HEK293 (cell line): Measurements from ENCODE around the gene LCTL.

Source experiments
- CTCF ChIA-PET: fragments of 350-600 bp; formaldehyde crosslinking; extraction: SDS; loops from one replicate; lab custom pipeline; 2021; ENCODE audit warnings: antibody characterized with exemption; lab: Yijun Ruan, JAX
- POLR2A ChIA-PET: fragments of 300-600 bp; formaldehyde crosslinking; extraction: SDS; loops from one replicate; lab custom pipeline; 2020; ENCODE audit warnings: antibody characterized with exemption, inconsistent platforms; lab: Yijun Ruan, JAX
- H3K27ac ChIP-seq: fragments of 200-500 bp; sonication (Bioruptor generic); 2 replicates; pipeline ENCODE4 v1.5.1; 2014; ENCODE audit warnings: low read depth, low read length, control low read depth, inconsistent platforms; ENCODE audit errors: extremely low read depth
- H3K36me3 ChIP-seq, 2 experiments: fragments of 200-500 bp in 1 of 2; sonication (Bioruptor generic) in 1 of 2; 1 replicate in 1 of 2; 2 replicates in 1 of 2; pipeline ENCODE4 v1.5.1; 2014 to 2017; ENCODE audit warnings: inconsistent platforms in 2 of 2, low read length in 2 of 2; ENCODE audit not compliant: control insufficient read depth in 2 of 2, insufficient read depth in 1 of 2
- H3K4me1 ChIP-seq: fragments of 200-500 bp; sonication (Bioruptor generic); 2 replicates; pipeline ENCODE4 v1.5.1; 2014; ENCODE audit warnings: mild to moderate bottlenecking, low read length, inconsistent platforms; ENCODE audit not compliant: control insufficient read depth, insufficient read depth
- H3K4me3 ChIP-seq: 2 replicates; pipeline ENCODE4 v1.5.1; 2011; ENCODE audit warnings: low read depth, mild to moderate bottlenecking, control low read depth, low read length, moderate library complexity
- H3K9me3 ChIP-seq: fragments of 200-500 bp; sonication (Bioruptor generic); 2 replicates; pipeline ENCODE4 v1.5.1; 2014; ENCODE audit warnings: low read depth, low read length, inconsistent platforms; ENCODE audit not compliant: control insufficient read depth, insufficient read depth
- BCL11B ChIP-seq: fragments of 450-650 bp; formaldehyde crosslinking; IDR thresholded peaks from 2 replicates; pipeline ENCODE4 v1.5.1; 2016; ENCODE audit warnings: low read depth, missing biosample characterization, missing genetic modification characterization
- GFI1B ChIP-seq: fragments of 450-650 bp; formaldehyde crosslinking; IDR thresholded peaks from 2 replicates; pipeline ENCODE4 v1.5.1; 2016; ENCODE audit warnings: missing biosample characterization, missing genetic modification characterization
- HOXA7 ChIP-seq: sonication (generic); formaldehyde crosslinking; IDR thresholded peaks from 2 replicates; pipeline ENCODE4 v1.8.1; 2022; ENCODE audit warnings: missing genetic modification reagents, borderline replicate concordance
- IKZF3 ChIP-seq: fragments of 450-650 bp; IDR thresholded peaks from 2 replicates; pipeline ENCODE4 v1.5.0; 2018; ENCODE audit warnings: missing biosample characterization, mild to moderate bottlenecking, missing genetic modification characterization, moderate library complexity
- OVOL3 ChIP-seq: fragments of 450-650 bp; formaldehyde crosslinking; IDR thresholded peaks from 2 replicates; pipeline ENCODE4 v1.5.1; 2016; ENCODE audit warnings: missing biosample characterization, missing genetic modification characterization
- SALL2 ChIP-seq: fragments of 450-650 bp; formaldehyde crosslinking; IDR thresholded peaks from 2 replicates; pipeline ENCODE4 v1.5.0; 2017; ENCODE audit warnings: missing biosample characterization, mild to moderate bottlenecking, missing genetic modification characterization, borderline replicate concordance
- SP2 ChIP-seq: fragments of 450-650 bp; formaldehyde crosslinking; IDR thresholded peaks from 2 replicates; pipeline ENCODE4 v1.5.1; 2016; ENCODE audit warnings: missing biosample characterization, missing genetic modification characterization
- ZIC2 ChIP-seq: fragments of 450-650 bp; formaldehyde crosslinking; IDR thresholded peaks from 2 replicates; pipeline ENCODE4 v1.5.1; 2016; ENCODE audit warnings: missing biosample characterization, missing genetic modification characterization
- ZNF157 ChIP-seq: fragments of 450-650 bp; formaldehyde crosslinking; IDR thresholded peaks from 2 replicates; pipeline ENCODE4 v1.5.1; 2016; ENCODE audit warnings: missing biosample characterization, missing genetic modification characterization
- ZNF214 ChIP-seq: fragments of 450-650 bp; formaldehyde crosslinking; IDR thresholded peaks from 2 replicates; pipeline ENCODE4 v1.5.1; 2017; ENCODE audit warnings: missing biosample characterization, mild to moderate bottlenecking, missing genetic modification characterization, borderline replicate concordance
- ZNF292 ChIP-seq: fragments of 450-650 bp; formaldehyde crosslinking; IDR thresholded peaks from 2 replicates; pipeline ENCODE4 v1.5.1; 2016; ENCODE audit warnings: low read depth, missing biosample characterization, missing genetic modification characterization, borderline replicate concordance
- ZNF394 ChIP-seq: fragments of 450-650 bp; formaldehyde crosslinking; IDR thresholded peaks from 2 replicates; pipeline ENCODE4 v1.5.1; 2016; ENCODE audit warnings: missing biosample characterization, missing genetic modification characterization, mild to moderate bottlenecking, moderate library complexity, borderline replicate concordance
- ZNF433 ChIP-seq: fragments of 450-650 bp; formaldehyde crosslinking; IDR thresholded peaks from 2 replicates; pipeline ENCODE4 v1.5.1; 2016; ENCODE audit warnings: missing biosample characterization, missing genetic modification characterization, low read depth
- ZNF473 ChIP-seq: fragments of 450-650 bp; formaldehyde crosslinking; IDR thresholded peaks from 2 replicates; pipeline ENCODE4 v1.5.1; 2017; ENCODE audit warnings: missing biosample characterization, missing genetic modification characterization
- ZNF510 ChIP-seq: fragments of 450-650 bp; formaldehyde crosslinking; IDR thresholded peaks from 2 replicates; pipeline ENCODE4 v1.5.1; 2018; ENCODE audit warnings: mild to moderate bottlenecking, missing genetic modification characterization, missing biosample characterization; ENCODE audit not compliant: insufficient replicate concordance
- ZNF585B ChIP-seq: fragments of 450-650 bp; formaldehyde crosslinking; IDR thresholded peaks from 2 replicates; pipeline ENCODE4 v1.5.1; 2016; ENCODE audit warnings: missing biosample characterization, missing genetic modification characterization
- ZSCAN16 ChIP-seq: fragments of 450-650 bp; formaldehyde crosslinking; IDR thresholded peaks from 2 replicates; pipeline ENCODE4 v1.5.1; 2016; ENCODE audit warnings: missing biosample characterization, missing genetic modification characterization
- TF ChIP-seq, protein P1 (sequence below): fragments of 450-650 bp; formaldehyde crosslinking; IDR thresholded peaks from 2 replicates; pipeline ENCODE4 v1.5.1; 2016; ENCODE audit warnings: missing biosample characterization, missing genetic modification characterization
- TF ChIP-seq, protein P2 (sequence below): fragments of 450-650 bp; formaldehyde crosslinking; IDR thresholded peaks from 2 replicates; pipeline ENCODE4 v1.5.1; 2016; ENCODE audit warnings: missing biosample characterization, missing genetic modification characterization, low read depth
- TF ChIP-seq, protein P3 (sequence below): fragments of 450-650 bp; formaldehyde crosslinking; IDR thresholded peaks from 2 replicates; pipeline ENCODE4 v1.5.1; 2016; ENCODE audit warnings: missing biosample characterization, missing genetic modification characterization
- TF ChIP-seq, protein P4 (sequence below): fragments of 450-650 bp; formaldehyde crosslinking; IDR thresholded peaks from 2 replicates; pipeline ENCODE4 v1.5.1; 2016; ENCODE audit warnings: missing biosample characterization, missing genetic modification characterization
- TF ChIP-seq, protein P5 (sequence below): fragments of 450-650 bp; formaldehyde crosslinking; IDR thresholded peaks from 2 replicates; pipeline ENCODE4 v1.5.1; 2016; ENCODE audit warnings: missing biosample characterization, missing genetic modification characterization
- TF ChIP-seq, protein P6 (sequence below): fragments of 450-650 bp; formaldehyde crosslinking; IDR thresholded peaks from 2 replicates; pipeline ENCODE4 v1.5.1; 2016; ENCODE audit warnings: missing biosample characterization, missing genetic modification characterization

The LCTL gene

DNA sequence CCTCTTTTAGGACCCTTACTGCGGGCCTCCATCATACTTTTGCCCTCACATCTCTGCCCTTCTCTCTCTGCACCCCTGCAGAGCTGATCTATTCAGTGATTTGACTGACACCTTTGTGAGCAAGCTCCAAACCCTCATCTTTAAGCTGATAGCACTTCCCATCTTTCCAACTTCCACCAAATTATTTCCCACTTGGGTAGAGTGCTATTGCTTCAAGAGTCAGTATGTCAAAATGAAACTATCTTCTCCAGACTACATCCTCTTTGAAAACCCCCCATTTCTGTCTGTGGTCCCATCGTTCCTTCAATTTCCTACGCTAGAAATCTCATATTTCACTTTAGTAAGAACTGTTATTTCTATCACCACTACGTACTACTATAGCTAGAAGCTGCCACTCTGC, 41.0 kb downstream of the LCTL start:
- Histone ChIP-seq H3K4me3 (no peak overlapping the region), H3K9me3 (no peaks in the 10 kb centered on the region), H3K27ac (no peak overlapping the region), H3K4me1 (no peaks in the 10 kb centered on the region), H3K36me3 (peaks cover 55 to 67% of the 10 kb centered on the region in 2 experiments)
- POLR2A ChIA-PET: no interaction called here
- TF ChIP-seq ZNF157 (no peak), SALL2 (no peak), HOXA7 (CRISPR knock-in tag) (no peak), ZNF510 (tag by site-specific recombination) (no peak), ZNF585B (tag by site-specific recombination) (no peak), IKZF3 (no peak), ZNF433 (tag by site-specific recombination) (no peak), ZNF292 (tag by site-specific recombination) (no peak), ZNF473 (tag by site-specific recombination) (no peak), ZSCAN16 (tag by site-specific recombination) (no peak), ZNF214 (no peak), GFI1B (no peak)
- TF ChIP-seq, protein P1, sequence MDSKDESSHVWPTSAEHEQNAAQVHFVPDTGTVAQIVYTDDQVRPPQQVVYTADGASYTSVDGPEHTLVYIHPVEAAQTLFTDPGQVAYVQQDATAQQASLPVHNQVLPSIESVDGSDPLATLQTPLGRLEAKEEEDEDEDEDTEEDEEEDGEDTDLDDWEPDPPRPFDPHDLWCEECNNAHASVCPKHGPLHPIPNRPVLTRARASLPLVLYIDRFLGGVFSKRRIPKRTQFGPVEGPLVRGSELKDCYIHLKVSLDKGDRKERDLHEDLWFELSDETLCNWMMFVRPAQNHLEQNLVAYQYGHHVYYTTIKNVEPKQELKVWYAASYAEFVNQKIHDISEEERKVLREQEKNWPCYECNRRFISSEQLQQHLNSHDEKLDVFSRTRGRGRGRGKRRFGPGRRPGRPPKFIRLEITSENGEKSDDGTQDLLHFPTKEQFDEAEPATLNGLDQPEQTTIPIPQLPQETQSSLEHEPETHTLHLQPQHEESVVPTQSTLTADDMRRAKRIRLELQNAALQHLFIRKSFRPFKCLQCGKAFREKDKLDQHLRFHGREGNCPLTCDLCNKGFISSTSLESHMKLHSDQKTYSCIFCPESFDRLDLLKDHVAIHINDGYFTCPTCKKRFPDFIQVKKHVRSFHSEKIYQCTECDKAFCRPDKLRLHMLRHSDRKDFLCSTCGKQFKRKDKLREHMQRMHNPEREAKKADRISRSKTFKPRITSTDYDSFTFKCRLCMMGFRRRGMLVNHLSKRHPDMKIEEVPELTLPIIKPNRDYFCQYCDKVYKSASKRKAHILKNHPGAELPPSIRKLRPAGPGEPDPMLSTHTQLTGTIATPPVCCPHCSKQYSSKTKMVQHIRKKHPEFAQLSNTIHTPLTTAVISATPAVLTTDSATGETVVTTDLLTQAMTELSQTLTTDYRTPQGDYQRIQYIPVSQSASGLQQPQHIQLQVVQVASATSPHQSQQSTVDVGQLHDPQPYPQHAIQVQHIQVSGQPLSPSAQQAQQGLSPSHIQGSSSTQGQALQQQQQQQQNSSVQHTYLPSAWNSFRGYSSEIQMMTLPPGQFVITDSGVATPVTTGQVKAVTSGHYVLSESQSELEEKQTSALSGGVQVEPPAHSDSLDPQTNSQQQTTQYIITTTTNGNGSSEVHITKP: no peak
- TF ChIP-seq, protein P2, sequence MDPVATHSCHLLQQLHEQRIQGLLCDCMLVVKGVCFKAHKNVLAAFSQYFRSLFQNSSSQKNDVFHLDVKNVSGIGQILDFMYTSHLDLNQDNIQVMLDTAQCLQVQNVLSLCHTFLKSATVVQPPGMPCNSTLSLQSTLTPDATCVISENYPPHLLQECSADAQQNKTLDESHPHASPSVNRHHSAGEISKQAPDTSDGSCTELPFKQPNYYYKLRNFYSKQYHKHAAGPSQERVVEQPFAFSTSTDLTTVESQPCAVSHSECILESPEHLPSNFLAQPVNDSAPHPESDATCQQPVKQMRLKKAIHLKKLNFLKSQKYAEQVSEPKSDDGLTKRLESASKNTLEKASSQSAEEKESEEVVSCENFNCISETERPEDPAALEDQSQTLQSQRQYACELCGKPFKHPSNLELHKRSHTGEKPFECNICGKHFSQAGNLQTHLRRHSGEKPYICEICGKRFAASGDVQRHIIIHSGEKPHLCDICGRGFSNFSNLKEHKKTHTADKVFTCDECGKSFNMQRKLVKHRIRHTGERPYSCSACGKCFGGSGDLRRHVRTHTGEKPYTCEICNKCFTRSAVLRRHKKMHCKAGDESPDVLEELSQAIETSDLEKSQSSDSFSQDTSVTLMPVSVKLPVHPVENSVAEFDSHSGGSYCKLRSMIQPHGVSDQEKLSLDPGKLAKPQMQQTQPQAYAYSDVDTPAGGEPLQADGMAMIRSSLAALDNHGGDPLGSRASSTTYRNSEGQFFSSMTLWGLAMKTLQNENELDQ (tag by site-specific recombination): no peak
- TF ChIP-seq, protein P3, sequence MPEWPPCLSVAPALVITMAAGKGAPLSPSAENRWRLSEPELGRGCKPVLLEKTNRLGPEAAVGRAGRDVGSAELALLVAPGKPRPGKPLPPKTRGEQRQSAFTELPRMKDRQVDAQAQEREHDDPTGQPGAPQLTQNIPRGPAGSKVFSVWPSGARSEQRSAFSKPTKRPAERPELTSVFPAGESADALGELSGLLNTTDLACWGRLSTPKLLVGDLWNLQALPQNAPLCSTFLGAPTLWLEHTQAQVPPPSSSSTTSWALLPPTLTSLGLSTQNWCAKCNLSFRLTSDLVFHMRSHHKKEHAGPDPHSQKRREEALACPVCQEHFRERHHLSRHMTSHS (tag by site-specific recombination): no peak
- CTCF ChIA-PET: interaction anchor here (1.0 to 1.5 kb wide), 2 partner anchors 25 to 27 kb away, joined by 3 to 4 read pairs; no protein-coding TSS in a partner anchor

DNA sequence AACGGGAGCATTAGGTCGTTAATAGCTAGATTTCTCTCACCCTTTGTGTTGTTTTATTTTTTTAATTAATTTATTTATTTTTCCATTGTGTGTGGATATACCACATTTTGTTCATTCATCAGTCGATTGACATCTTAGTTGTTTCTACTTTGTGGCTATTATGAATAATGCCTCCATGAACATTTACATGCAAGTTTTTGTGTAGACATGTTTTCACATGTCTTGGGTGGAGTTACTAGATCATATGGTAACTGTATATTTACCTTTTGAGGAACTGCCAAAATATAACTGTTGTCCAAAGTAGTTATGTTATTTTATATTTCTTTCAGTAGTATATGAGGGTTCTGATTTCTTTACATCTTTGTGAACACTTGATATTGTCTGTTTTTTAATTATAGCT, 41.9 kb downstream of the LCTL start:
- H3K4me3 ChIP-seq: no peak overlapping the region
- ChIA-PET POLR2A (interaction anchor here (0.6 kb wide), 1 partner anchor 127 kb away, joined by 11 read pairs; no protein-coding TSS in a partner anchor), CTCF (interaction anchor here (0.6 kb wide), 1 partner anchor 882 kb away, joined by 3 read pairs; no protein-coding TSS in a partner anchor)
- H3K9me3 ChIP-seq: no peaks in the 10 kb centered on the region
- H3K36me3 ChIP-seq: peaks cover 50 to 69% of the 10 kb centered on the region in 2 experiments
- H3K4me1 ChIP-seq: no peaks in the 10 kb centered on the region
- H3K27ac ChIP-seq: no peak overlapping the region
- TF ChIP-seq ZNF394 (tag by site-specific recombination): no peak
- TF ChIP-seq, protein P4, sequence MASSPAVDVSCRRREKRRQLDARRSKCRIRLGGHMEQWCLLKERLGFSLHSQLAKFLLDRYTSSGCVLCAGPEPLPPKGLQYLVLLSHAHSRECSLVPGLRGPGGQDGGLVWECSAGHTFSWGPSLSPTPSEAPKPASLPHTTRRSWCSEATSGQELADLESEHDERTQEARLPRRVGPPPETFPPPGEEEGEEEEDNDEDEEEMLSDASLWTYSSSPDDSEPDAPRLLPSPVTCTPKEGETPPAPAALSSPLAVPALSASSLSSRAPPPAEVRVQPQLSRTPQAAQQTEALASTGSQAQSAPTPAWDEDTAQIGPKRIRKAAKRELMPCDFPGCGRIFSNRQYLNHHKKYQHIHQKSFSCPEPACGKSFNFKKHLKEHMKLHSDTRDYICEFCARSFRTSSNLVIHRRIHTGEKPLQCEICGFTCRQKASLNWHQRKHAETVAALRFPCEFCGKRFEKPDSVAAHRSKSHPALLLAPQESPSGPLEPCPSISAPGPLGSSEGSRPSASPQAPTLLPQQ (tag by site-specific recombination): no peak
- no peak for TF ChIP-seq ZIC2 (tag by site-specific recombination)
- no peak for TF ChIP-seq BCL11B (tag by site-specific recombination)
- TF ChIP-seq OVOL3: no peak
- no peak for TF ChIP-seq SP2
- TF ChIP-seq, protein P5, sequence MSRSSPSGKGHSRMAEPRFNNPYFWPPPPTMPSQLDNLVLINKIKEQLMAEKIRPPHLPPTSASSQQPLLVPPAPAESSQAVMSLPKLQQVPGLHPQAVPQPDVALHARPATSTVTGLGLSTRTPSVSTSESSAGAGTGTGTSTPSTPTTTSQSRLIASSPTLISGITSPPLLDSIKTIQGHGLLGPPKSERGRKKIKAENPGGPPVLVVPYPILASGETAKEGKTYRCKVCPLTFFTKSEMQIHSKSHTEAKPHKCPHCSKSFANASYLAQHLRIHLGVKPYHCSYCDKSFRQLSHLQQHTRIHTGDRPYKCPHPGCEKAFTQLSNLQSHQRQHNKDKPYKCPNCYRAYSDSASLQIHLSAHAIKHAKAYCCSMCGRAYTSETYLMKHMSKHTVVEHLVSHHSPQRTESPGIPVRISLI (tag by site-specific recombination): no peak
- TF ChIP-seq, protein P6, sequence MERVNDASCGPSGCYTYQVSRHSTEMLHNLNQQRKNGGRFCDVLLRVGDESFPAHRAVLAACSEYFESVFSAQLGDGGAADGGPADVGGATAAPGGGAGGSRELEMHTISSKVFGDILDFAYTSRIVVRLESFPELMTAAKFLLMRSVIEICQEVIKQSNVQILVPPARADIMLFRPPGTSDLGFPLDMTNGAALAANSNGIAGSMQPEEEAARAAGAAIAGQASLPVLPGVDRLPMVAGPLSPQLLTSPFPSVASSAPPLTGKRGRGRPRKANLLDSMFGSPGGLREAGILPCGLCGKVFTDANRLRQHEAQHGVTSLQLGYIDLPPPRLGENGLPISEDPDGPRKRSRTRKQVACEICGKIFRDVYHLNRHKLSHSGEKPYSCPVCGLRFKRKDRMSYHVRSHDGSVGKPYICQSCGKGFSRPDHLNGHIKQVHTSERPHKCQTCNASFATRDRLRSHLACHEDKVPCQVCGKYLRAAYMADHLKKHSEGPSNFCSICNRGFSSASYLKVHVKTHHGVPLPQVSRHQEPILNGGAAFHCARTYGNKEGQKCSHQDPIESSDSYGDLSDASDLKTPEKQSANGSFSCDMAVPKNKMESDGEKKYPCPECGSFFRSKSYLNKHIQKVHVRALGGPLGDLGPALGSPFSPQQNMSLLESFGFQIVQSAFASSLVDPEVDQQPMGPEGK (tag by site-specific recombination): no peak
